GM23248 (cell line): ENCODE measurements around the gene TMEM8B. TPM values are rescaled to one million over a fixed set of nuclear protein-coding genes. Genes with fewer than 3 reads are reported as not detected.
A peak's percentile ranks its signal among the peaks of the same experiment; 100 is the strongest.

Experiments
- DNase-seq: peaks from one replicate; pipeline ENCODE4 v3.0.0-alpha.2; 2015
- H2AFZ ChIP-seq: fragments of 200-600 bp; sonication (generic); 2 replicates; pipeline ENCODE4 v1.6.1; 2016; ENCODE audit warnings: antibody characterized with exemption
- H3F3A ChIP-seq: fragments of 200-600 bp; sonication (generic); 2 replicates; pipeline ENCODE4 v1.6.1; 2016; ENCODE audit warnings: mild to moderate bottlenecking, antibody characterized with exemption, mixed run types; ENCODE audit not compliant: insufficient read depth
- H3K27ac ChIP-seq: fragments of 200-600 bp; sonication (generic); 2 replicates; pipeline ENCODE4 v1.5.1; 2016; ENCODE audit warnings: mild to moderate bottlenecking
- H3K27me3 ChIP-seq: fragments of 200-600 bp; sonication (generic); replicated peaks from 2 replicates; pipeline ENCODE4 v1.6.1; 2016; ENCODE audit warnings: mild to moderate bottlenecking; ENCODE audit not compliant: insufficient read depth
- H3K36me3 ChIP-seq: fragments of 200-600 bp; sonication (generic); 2 replicates; pipeline ENCODE4 v1.6.1; 2016; ENCODE audit warnings: low read depth, mild to moderate bottlenecking
- H3K4me1 ChIP-seq: fragments of 200-600 bp; sonication (generic); 2 replicates; pipeline ENCODE4 v1.6.1; 2016; ENCODE audit warnings: mild to moderate bottlenecking; ENCODE audit not compliant: insufficient read depth
- H3K4me2 ChIP-seq: fragments of 200-600 bp; sonication (generic); one replicate; pipeline ENCODE4 v1.6.1; 2016; ENCODE audit warnings: mild to moderate bottlenecking; ENCODE audit not compliant: unreplicated experiment
- H3K4me3 ChIP-seq: fragments of 200-600 bp; sonication (generic); 2 replicates; pipeline ENCODE4 v1.5.1; 2016; ENCODE audit warnings: mild to moderate bottlenecking
- H3K79me2 ChIP-seq: fragments of 200-600 bp; sonication (generic); 2 replicates; pipeline ENCODE4 v1.6.1; 2016; ENCODE audit warnings: mild to moderate bottlenecking; ENCODE audit not compliant: insufficient read depth
- H3K9ac ChIP-seq: fragments of 200-600 bp; sonication (generic); 2 replicates; pipeline ENCODE4 v1.6.1; 2016; ENCODE audit warnings: mild to moderate bottlenecking
- H3K9me2 ChIP-seq: fragments of 200-600 bp; sonication (generic); 2 replicates; pipeline ENCODE4 v1.6.1; 2016; ENCODE audit warnings: mixed run types, mild to moderate bottlenecking, moderate library complexity; ENCODE audit not compliant: insufficient read depth
- H3K9me3 ChIP-seq: fragments of 200-600 bp; sonication (generic); one replicate; pipeline ENCODE4 v1.6.1; 2017; ENCODE audit warnings: low read depth
- H4K20me1 ChIP-seq: fragments of 200-600 bp; sonication (generic); 2 replicates; pipeline ENCODE4 v1.6.0; 2016; ENCODE audit not compliant: insufficient read depth
- EZH2 ChIP-seq: fragments of 200-600 bp; sonication (generic); IDR thresholded peaks from 2 replicates; pipeline ENCODE4 v1.6.1; 2018; ENCODE audit warnings: antibody characterized with exemption, mild to moderate bottlenecking; ENCODE audit not compliant: insufficient read depth, poor library complexity, severe bottlenecking
- EZH2phosphoT487 ChIP-seq: fragments of 200-600 bp; sonication (generic); IDR thresholded peaks from 2 replicates; pipeline ENCODE4 v1.6.1; 2018; ENCODE audit warnings: antibody characterized with exemption, moderate library complexity, mild to moderate bottlenecking, low read depth; ENCODE audit not compliant: insufficient read depth
- WGBS, 2 experiments: methylation state at CpG; one replicate each; pipeline ENCODE4 v1.1.6; 2015 to 2017; ENCODE audit warnings: low lambda C conversion rate in 2 of 2, low coverage in 1 of 2; ENCODE audit errors: missing lambda C conversion rate in 2 of 2; 5-methylcytosine and 5-hydroxymethylcytosine counted together
- in situ Hi-C: fragments of 300-500 bp; cut with MboI; formaldehyde crosslinking; loops from 2 replicates; pipeline ENCODE4 v1.15.0; 2020
- polyA plus RNA-seq: library from polyadenylated mRNA; unstranded; fragments of >200 nt; fragmentation: Nextera tagmentation; extraction: Ambion mirVana; gene quantifications from 2 replicates; pipeline ENCODE4 v1.2.1, GENCODE V29; 2016
- total RNA-seq: library from RNA; depleted of rRNA; stranded (reverse); fragments of >200 nt; shearing (Covaris generic); gene quantifications from 2 replicates; pipeline ENCODE4 v1.2.3, GENCODE V29; 2014

The TMEM8B gene
- total and polyA plus RNA-seq, 2 experiments from 2014 or later, result 3.7 to 4.9 TPM

GRCh38 chr9:35834260-35835215 lies 5.5 kb downstream of the TMEM8B start:
- 82 to 87% methylated on average over 14 of the region's 14 CpGs for WGBS, 2 experiments

GRCh38 chr9:35835216-35835632 lies 6.2 kb downstream of the TMEM8B start:
- H3F3A ChIP-seq, result no peaks in the 10 kb centered on the region
- H3K4me3 ChIP-seq, result no peak overlapping the region
- WGBS, 2 experiments, result 88 to 94% methylated on average over 3 of the region's 3 CpGs
- H3K9me2 ChIP-seq, result no peaks in the 10 kb centered on the region
- no peaks in the 10 kb centered on the region; the same call in 1 of the 2 replicates for H3K4me1 ChIP-seq
- no peak overlapping the region for H3K9ac ChIP-seq
- DNase-seq, result peak; percentile 31
- in situ Hi-C loops, result no loop called here
- no peak for TF ChIP-seq EZH2
- no peak for TF ChIP-seq EZH2phosphoT487
- no peak overlapping the region for H2AFZ ChIP-seq
- no peaks in the 10 kb centered on the region for H4K20me1 ChIP-seq
- H3K79me2 ChIP-seq, result peaks cover 8% of the 10 kb centered on the region; the same call in 1 of the 2 replicates
- no peaks in the 10 kb centered on the region for H3K9me3 ChIP-seq
- no peak overlapping the region for H3K27ac ChIP-seq
- no peaks in the 10 kb centered on the region for H3K27me3 ChIP-seq
- H3K4me2 ChIP-seq, result no peak overlapping the region
- no peaks in the 10 kb centered on the region for H3K36me3 ChIP-seq

More at GRCh38 chr9:35834260-35835215, 5.5 kb downstream of the TMEM8B start:
- H3K4me1 ChIP-seq, result peaks cover 6% of the 10 kb centered on the region
- no peak for DNase-seq
- H3K4me3 ChIP-seq, result no peak overlapping the region
- no peak overlapping the region for H3K4me2 ChIP-seq
- in situ Hi-C loops, result no loop called here
- H3K27me3 ChIP-seq, result no peaks in the 10 kb centered on the region
- H4K20me1 ChIP-seq, result no peaks in the 10 kb centered on the region
- TF ChIP-seq EZH2phosphoT487, result no peak
- TF ChIP-seq EZH2, result no peak
- no peaks in the 10 kb centered on the region for H3K9me2 ChIP-seq
- H3K79me2 ChIP-seq, result peaks cover 10% of the 10 kb centered on the region; the same call in 1 of the 2 replicates
- H3F3A ChIP-seq, result no peaks in the 10 kb centered on the region
- H2AFZ ChIP-seq, result no peak overlapping the region
- no peaks in the 10 kb centered on the region for H3K36me3 ChIP-seq
- H3K27ac ChIP-seq, result no peak overlapping the region
- H3K9ac ChIP-seq, result no peak overlapping the region
- no peaks in the 10 kb centered on the region for H3K9me3 ChIP-seq

DNA sequence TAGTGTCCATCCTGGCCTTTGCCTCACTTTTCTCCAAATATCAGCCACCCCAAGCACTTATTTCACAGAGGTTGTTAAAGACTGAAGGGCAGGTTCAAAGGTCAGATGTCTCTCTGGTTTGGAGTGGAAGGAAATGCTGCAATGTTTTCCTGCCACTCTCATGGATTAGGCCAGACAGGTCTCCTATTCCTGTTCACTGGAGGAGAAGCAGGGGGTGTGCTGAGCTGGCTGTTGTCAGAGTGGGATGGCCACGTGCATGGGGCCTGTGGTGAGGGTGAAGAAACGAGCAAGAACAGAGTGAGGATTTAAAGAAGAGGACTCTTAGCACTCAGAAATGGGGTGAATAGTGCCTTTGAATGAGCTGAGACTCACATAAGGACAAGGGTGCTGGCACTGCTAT lies 6.7 kb downstream of the TMEM8B start:
- in situ Hi-C loops, result no loop called here
- Histone ChIP-seq H3K4me2 (no peak overlapping the region), H4K20me1 (no peaks in the 10 kb centered on the region), H2AFZ (no peak overlapping the region), H3K36me3 (no peaks in the 10 kb centered on the region), H3K9me2 (no peaks in the 10 kb centered on the region), H3K27ac (no peak overlapping the region), H3F3A (no peaks in the 10 kb centered on the region), H3K9me3 (no peaks in the 10 kb centered on the region), H3K79me2 (peaks cover 2% of the 10 kb centered on the region; the same call in 1 of the 2 replicates), H3K9ac (no peak overlapping the region), H3K4me1 (no peaks in the 10 kb centered on the region), H3K27me3 (no peaks in the 10 kb centered on the region), H3K4me3 (no peak overlapping the region)
- WGBS, 2 experiments, result 76 to 78% methylated on average over 2 of the region's 2 CpGs
- no peak for TF ChIP-seq EZH2phosphoT487
- no peak for TF ChIP-seq EZH2
- DNase-seq, result no peak

- in situ Hi-C loops, result no loop called here
- Histone ChIP-seq H3K79me2 (no peaks in the 10 kb centered on the region), H2AFZ (no peak overlapping the region), H3K4me1 (no peaks in the 10 kb centered on the region), H3K27me3 (no peaks in the 10 kb centered on the region), H4K20me1 (no peaks in the 10 kb centered on the region), H3K4me2 (no peak overlapping the region), H3F3A (no peaks in the 10 kb centered on the region), H3K9ac (no peak overlapping the region), H3K4me3 (no peak overlapping the region), H3K36me3 (no peaks in the 10 kb centered on the region), H3K9me2 (no peaks in the 10 kb centered on the region), H3K9me3 (no peaks in the 10 kb centered on the region), H3K27ac (no peak overlapping the region)
- no peak for TF ChIP-seq EZH2
- 93 to 96% methylated on average over 5 of the region's 5 CpGs for WGBS, 2 experiments
- no peak for DNase-seq
Observed at GRCh38 chr9:35836595-35836994, 7.6 kb downstream of the TMEM8B start.
